ENCODE measurements around the gene TAS1R3. TPM values are rescaled to one million over a fixed set of nuclear protein-coding genes. Genes with fewer than 3 reads are reported as not detected.

The TAS1R3 gene
- total and polyA plus RNA-seq, 4 donors: 0.19 to 0.36 (median 0.33) TPM; not detected in 1

DNA sequence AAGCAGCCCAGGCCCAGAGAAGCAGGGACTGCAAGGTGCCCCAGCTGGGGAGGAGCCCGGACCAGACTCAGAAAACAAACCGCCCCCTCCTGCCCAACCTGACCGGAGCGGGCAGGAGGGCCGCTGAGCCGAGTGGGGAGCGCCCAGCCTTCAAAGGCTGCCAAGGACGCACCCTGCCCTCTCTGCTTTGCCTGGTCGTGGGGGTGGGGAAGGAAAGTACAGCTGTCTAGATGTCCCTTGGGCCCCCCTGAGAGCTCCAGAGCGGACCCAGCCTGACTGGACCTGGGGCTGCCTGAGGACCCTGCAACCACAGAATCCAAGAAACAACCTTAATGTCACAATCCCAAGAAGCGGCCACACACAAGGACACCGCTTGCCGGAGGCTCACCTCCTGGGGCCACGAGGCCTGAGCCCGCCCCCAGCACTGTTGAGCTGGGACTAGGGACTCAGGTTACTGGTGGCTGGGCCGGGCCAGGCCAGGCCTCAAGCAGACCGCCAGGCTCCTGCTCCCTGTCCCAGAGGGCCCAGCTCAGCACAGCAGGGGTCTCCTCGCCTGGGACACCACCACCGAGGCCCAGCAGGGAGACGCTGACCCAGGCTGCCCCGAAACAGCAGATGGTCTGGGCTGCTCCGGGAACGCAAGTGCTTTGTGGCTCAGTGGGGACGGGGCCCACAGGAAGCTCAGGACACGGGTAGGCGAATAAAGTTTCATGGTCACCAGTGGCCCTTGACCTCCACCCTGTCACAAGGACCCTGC lies 16.8 kb downstream of the TAS1R3 start:
- Histone ChIP-seq H3K36me3 (ENCODE audit: control insufficient read depth in 4 of 4, insufficient read depth in 3 of 4, low read depth in 1 of 4, low read length in 3 of 4) (no peaks in the 10 kb centered on the region), H3K4me1 (ENCODE audit: control insufficient read depth in 4 of 4, insufficient read depth in 4 of 4, low read length in 3 of 4) (peaks cover 34 to 71% (median 53%) of the 10 kb centered on the region in 4 donors), H3K9ac (ENCODE audit: low read depth in 1 of 2, low read length in 2 of 2) (peak overlapping the region; percentile 74 to 75), H3K27ac (ENCODE audit: low read depth in 1 of 2, low read length in 2 of 2) (peak overlapping the region; percentile 64 to 87), H3K9me3 (ENCODE audit: control insufficient read depth in 4 of 4, low read length in 3 of 4) (no peaks in the 10 kb centered on the region), H3K27me3 (ENCODE audit: control insufficient read depth in 4 of 4, insufficient read depth in 4 of 4, low read length in 3 of 4) (peaks cover 0 to 2% (median 0%) of the 10 kb centered on the region in 4 donors), H3K4me3 (ENCODE audit: low read depth in 1 of 3, low read length in 3 of 3) (peak overlapping the region; percentile 39 to 94 (median 79))
- TF ChIP-seq GABPA (IDR thresholded peaks at IDR 0.05 in 1 of 2, conservative IDR thresholded peaks at IDR 0.05 in 1 of 2) (peak in 1 of 2 donors; percentile 43), ZBTB33 (IDR thresholded peaks at IDR 0.05) (no peak), HNF4A (conservative IDR thresholded peaks at IDR 0.05) (peak; percentile 40 to 66), ATF3 (IDR thresholded peaks at IDR 0.05) (no peak), HNF4G (IDR thresholded peaks at IDR 0.05) (no peak), MAX (IDR thresholded peaks at IDR 0.05) (no peak), NR2F2 (IDR thresholded peaks at IDR 0.05) (no peak), TAF1 (conservative IDR thresholded peaks at IDR 0.05) (no peak), YY1 (IDR thresholded peaks at IDR 0.05) (no peak), SP1 (IDR thresholded peaks at IDR 0.05) (peak; percentile 6), FOXA1 (IDR thresholded peaks at IDR 0.05) (no peak), JUND (IDR thresholded peaks at IDR 0.05) (no peak), RXRA (IDR thresholded peaks at IDR 0.05) (peak; percentile 37 to 49), EGR1 (IDR thresholded peaks at IDR 0.05; ENCODE audit: low read depth in 2 of 2) (no peak), FOXA2 (IDR thresholded peaks at IDR 0.05) (no peak), RAD21 (IDR thresholded peaks at IDR 0.05) (no peak)
- TF ChIP-seq, protein P1, sequence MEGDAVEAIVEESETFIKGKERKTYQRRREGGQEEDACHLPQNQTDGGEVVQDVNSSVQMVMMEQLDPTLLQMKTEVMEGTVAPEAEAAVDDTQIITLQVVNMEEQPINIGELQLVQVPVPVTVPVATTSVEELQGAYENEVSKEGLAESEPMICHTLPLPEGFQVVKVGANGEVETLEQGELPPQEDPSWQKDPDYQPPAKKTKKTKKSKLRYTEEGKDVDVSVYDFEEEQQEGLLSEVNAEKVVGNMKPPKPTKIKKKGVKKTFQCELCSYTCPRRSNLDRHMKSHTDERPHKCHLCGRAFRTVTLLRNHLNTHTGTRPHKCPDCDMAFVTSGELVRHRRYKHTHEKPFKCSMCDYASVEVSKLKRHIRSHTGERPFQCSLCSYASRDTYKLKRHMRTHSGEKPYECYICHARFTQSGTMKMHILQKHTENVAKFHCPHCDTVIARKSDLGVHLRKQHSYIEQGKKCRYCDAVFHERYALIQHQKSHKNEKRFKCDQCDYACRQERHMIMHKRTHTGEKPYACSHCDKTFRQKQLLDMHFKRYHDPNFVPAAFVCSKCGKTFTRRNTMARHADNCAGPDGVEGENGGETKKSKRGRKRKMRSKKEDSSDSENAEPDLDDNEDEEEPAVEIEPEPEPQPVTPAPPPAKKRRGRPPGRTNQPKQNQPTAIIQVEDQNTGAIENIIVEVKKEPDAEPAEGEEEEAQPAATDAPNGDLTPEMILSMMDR (IDR thresholded peaks at IDR 0.05; ENCODE audit: low read depth, low read length, missing input control): no peak
- TF ChIP-seq, protein P2, sequence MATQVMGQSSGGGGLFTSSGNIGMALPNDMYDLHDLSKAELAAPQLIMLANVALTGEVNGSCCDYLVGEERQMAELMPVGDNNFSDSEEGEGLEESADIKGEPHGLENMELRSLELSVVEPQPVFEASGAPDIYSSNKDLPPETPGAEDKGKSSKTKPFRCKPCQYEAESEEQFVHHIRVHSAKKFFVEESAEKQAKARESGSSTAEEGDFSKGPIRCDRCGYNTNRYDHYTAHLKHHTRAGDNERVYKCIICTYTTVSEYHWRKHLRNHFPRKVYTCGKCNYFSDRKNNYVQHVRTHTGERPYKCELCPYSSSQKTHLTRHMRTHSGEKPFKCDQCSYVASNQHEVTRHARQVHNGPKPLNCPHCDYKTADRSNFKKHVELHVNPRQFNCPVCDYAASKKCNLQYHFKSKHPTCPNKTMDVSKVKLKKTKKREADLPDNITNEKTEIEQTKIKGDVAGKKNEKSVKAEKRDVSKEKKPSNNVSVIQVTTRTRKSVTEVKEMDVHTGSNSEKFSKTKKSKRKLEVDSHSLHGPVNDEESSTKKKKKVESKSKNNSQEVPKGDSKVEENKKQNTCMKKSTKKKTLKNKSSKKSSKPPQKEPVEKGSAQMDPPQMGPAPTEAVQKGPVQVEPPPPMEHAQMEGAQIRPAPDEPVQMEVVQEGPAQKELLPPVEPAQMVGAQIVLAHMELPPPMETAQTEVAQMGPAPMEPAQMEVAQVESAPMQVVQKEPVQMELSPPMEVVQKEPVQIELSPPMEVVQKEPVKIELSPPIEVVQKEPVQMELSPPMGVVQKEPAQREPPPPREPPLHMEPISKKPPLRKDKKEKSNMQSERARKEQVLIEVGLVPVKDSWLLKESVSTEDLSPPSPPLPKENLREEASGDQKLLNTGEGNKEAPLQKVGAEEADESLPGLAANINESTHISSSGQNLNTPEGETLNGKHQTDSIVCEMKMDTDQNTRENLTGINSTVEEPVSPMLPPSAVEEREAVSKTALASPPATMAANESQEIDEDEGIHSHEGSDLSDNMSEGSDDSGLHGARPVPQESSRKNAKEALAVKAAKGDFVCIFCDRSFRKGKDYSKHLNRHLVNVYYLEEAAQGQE (IDR thresholded peaks at IDR 0.05): no peak
- WGBS: 20% methylated on average over 26 of the region's 26 CpGs
- DNase-seq (ENCODE audit: low spot score): no peak

Measured in liver (tissue), 9 donors.